Astrocyte of the hippocampus (primary cell): Measurements from ENCODE around the gene SPTBN1.

ENCODE experiments used
- DNase-seq: peaks from one replicate; pipeline ENCODE4 v3.0.0; 2011; ENCODE audit warnings: low read depth, low spot score

Gene SPTBN1

GRCh38 chr2:54699665-54700064, 243.5 kb downstream of the SPTBN1 start:
- DNase-seq = no peak

DNA sequence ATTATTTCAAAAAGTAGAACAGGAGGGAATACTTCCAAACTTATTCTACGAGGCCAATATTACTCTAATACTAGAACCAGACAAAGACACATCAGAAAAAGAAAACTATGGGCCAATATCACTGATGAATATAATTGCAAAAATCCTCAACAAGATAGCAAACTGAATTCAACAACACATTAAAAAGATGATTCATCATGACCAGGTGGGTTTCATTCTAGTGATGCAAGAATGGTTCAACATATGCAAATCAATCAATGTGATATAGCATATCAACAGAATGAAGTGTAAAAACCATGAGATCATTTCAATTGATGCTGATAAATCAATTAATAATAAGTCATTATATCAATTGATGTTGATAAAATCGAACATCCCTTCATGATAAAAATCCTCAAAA, 244.9 kb downstream of the SPTBN1 start:
- DNase-seq = no peak

DNA sequence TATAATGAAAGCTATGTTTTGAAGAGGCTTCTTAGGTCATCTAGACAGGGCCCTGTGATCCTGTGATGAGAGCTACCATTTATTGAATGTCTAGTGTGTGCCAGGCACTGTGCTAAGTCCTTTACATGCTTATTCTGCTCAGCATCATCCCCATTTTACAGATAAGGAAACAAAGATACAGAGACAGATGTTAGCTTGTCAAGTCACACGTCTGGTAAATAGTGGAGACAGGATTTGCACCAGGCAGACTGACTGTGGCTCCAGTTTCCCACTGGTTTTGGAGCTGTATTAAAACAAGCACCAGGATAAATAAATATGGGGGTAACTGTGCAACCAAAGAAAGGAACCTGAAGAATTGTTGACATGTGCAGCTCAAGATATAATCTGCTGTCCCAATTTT, 248.1 kb downstream of the SPTBN1 start:
- DNase-seq = no peak

GRCh38 chr2:54704688-54705605, 248.8 kb downstream of the SPTBN1 start:
- peak; percentile 80 for DNase-seq

- DNase-seq = no peak
Measured at GRCh38 chr2:54706622-54707021, 250.5 kb downstream of the SPTBN1 start.

DNA sequence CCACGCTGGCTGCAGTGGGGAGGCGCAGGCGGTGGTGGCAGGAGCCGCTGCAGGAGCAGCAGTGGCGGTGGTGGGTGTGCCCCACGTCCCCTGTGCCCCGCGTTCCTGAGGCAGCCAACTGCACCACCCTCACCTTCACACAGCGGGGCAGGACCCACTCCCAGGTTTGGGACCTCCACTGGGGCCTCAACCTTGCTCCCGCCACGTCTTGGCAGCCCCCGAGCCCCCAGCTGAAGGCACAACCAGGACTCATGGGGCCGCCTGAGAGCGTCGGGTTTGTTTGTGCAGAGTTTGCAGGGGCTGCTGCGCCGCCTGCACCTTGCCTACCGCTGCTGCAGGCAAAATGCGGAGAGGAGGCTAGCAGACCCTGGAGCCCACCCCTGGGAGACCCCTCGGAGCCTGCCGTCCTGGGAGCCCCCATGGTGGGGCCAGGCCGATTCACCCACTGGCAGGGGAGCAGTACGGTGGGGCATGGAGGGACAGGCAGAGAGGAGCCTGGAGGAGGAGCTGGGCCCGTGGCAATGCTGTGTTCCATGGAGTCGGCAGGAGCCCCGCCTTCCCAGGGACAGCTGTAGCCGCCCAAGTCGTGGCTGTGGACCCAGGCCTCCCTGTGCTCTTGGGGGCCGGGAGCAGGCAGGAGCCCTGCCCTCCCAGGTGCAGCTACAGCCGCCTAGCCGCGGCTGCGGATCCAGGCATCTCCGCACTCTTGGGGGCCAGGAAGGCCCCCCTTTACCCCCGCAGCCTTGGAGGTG, 252.6 kb downstream of the SPTBN1 start:
- peak; percentile 58 for DNase-seq

- DNase-seq = no peak
Measured at GRCh38 chr2:54709336-54709809, 253.2 kb downstream of the SPTBN1 start.

DNA sequence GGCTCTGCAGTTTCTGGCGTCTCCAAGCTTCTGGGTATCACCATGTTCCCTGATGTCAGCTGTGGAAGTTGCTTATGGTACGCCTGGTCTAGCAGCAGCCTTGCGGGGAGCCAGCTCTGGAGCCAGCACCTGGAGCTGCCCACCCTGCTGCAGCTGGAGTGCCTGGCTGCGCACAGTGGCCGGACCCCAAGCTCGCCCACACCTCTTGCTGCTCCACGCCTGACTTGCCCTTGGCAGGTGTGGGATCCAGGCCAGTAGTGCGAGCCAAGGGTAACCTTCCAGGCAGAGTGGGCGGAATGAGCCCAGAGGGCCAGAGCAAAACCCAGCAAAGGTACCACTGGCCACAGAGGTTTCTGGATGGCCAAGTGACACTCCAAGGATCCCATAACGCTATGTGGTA, 254.1 kb downstream of the SPTBN1 start:
- DNase-seq = no peak

DNA sequence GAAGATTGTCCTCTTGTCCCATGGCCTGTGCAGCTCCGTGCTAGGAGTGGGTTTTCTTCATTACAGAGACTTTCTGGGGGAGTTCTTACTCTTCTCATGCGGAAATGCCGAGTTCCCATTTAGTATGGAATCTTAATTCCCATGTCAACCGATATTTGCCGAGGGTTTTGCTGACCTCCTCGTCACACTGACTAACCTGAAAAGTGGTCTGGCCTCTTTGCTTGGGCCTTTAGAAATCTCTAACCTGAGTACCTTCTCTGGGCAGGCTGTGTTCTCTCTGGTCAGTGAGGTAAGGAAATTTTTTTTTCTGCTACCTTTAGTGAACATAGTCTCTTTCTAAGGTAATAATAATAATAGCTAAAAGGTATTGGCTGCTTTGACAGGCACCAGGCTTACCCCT, 256.4 kb downstream of the SPTBN1 start:
- no peak for DNase-seq

DNA sequence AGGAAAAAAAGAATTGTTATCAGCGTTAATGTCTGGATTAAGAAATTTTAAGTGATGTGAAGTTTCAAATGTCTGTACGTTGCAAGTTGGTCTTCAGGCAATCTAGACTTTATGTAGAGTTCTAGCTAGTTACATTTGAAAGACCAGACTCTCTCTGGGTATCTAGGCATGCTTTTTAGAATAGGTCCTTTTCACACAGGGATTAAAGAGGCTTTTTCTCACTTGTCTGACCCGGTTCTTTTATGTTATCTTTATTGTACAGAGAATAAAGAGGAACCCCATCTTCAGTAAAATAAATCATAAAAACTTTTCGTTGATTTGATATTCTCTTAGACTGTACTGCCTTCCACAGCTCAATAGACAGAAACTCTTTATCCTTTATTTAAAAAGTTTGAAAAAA, 258.9 kb downstream of the SPTBN1 start:
- DNase-seq = no peak

- no peak for DNase-seq
Measured at GRCh38 chr2:54716375-54716774, 260.2 kb downstream of the SPTBN1 start.

DNA sequence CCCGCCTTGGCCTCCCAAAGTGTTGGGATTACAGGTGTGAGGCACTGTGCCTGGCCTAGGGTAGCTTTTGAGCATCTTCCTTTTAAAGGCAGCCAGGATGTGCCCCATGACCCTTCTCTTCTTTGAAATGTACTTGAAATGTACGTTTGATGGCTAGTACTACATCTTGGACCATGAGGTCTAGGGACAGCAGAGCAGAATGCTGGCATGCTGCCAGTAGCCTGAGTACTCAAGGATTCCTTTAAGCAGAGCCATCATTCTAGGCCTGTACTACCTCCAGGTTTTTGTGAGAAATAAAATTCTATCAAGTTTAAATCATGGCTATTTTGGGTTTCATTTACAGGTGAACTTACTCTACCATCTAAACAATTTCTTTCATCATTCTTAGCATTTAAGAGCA, 264.4 kb downstream of the SPTBN1 start:
- DNase-seq = no peak
